Right atrium auricular region (tissue), 2 donors: Measurements from ENCODE around the gene ZNF534. TPM values are rescaled to one million over a fixed set of nuclear protein-coding genes. Genes with fewer than 3 reads are reported as not detected.
A peak's percentile ranks its signal among the peaks of the same experiment; 100 is the strongest.

Experiments
- DNase-seq: peaks from one replicate; pipeline ENCODE4 v3.0.0-alpha.2; 2019; ENCODE audit warnings: low spot score
- H3K27ac ChIP-seq, 2 donors: fragments of 200-600 bp; sonication (generic); 1 replicate in 1 of 2; 2 replicates in 1 of 2; pipeline ENCODE4 v1.5.1; 2016 to 2019
- H3K27me3 ChIP-seq, 2 donors: fragments of 200-600 bp; sonication (generic); one replicate each; pipeline versions ENCODE4 v1.5.1 to v1.6.0; 2017 to 2019
- H3K36me3 ChIP-seq: fragments of 200-600 bp; sonication (generic); one replicate; pipeline ENCODE4 v1.5.1; 2016
- H3K4me1 ChIP-seq, 2 donors: fragments of 200-600 bp; sonication (generic); one replicate each; pipeline versions ENCODE4 v1.5.1 to v1.6.0; 2017 to 2019
- H3K4me3 ChIP-seq, 2 donors: fragments of 200-600 bp; sonication (generic); 1 replicate in 1 of 2; 2 replicates in 1 of 2; pipeline ENCODE4 v1.5.1; 2017 to 2019; ENCODE audit warnings: mild to moderate bottlenecking in 1 of 2, moderate library complexity in 1 of 2
- H3K9me3 ChIP-seq, 2 donors: fragments of 200-600 bp; sonication (generic); one replicate each; pipeline ENCODE4 v1.5.1; 2019
- CTCF ChIP-seq, 2 donors: fragments of 200-600 bp; sonication (generic); IDR thresholded peaks; one replicate each; pipeline ENCODE4 v1.5.1; 2019; ENCODE audit warnings: antibody characterized with exemption in 2 of 2
- total RNA-seq, 2 donors: library from RNA; depleted of rRNA; stranded (reverse); fragments of >200 nt; gene quantifications; one replicate each; pipeline ENCODE4 v1.1.0, GENCODE V29; 2016

ZNF534 gene
- total RNA-seq, 2 donors from 2014 or later: 0.16 TPM; not detected in 1

- no peak for DNase-seq
- no peak for TF ChIP-seq CTCF (IDR thresholded peaks at IDR 0.05)
- Histone ChIP-seq H3K9me3 (peaks cover 37 to 100% of the 10 kb centered on the region in 2 donors), H3K4me1 (no peaks in the 10 kb centered on the region), H3K36me3 (peaks cover 34% of the 10 kb centered on the region), H3K4me3 (no peak overlapping the region), H3K27me3 (no peaks in the 10 kb centered on the region), H3K27ac (no peak overlapping the region)
Measured at GRCh38 chr19:52415711-52416110, 13.2 kb upstream of the ZNF534 start.

DNA sequence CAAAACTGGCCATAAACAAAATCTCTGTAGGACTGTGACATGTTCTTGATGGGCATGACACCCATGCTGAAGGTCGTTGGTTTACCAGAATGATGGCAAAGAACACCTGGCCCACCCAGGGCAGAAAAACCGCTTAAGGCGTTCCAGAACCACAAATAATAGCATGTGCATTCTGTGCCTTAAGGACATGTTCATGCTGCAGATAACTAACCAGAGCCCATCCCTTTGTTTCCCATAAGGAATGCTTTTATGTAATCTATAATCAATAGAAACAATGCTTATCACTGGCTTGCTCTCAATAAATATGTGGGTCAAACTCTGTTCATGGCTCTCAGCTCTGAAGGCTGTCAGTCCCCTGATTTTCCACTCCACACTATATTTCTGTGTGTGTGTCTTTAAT is 13.2 kb downstream of the ZNF534 start:
- peaks cover 4 to 61% of the 10 kb centered on the region in 2 donors for H3K9me3 ChIP-seq
- no peaks in the 10 kb centered on the region for H3K4me1 ChIP-seq
- no peak overlapping the region for H3K4me3 ChIP-seq
- H3K27ac ChIP-seq: no peak overlapping the region
- no peaks in the 10 kb centered on the region for H3K27me3 ChIP-seq
- peaks cover 5% of the 10 kb centered on the region for H3K36me3 ChIP-seq
- no peak for TF ChIP-seq CTCF (IDR thresholded peaks at IDR 0.05)
- no peak for DNase-seq

DNA sequence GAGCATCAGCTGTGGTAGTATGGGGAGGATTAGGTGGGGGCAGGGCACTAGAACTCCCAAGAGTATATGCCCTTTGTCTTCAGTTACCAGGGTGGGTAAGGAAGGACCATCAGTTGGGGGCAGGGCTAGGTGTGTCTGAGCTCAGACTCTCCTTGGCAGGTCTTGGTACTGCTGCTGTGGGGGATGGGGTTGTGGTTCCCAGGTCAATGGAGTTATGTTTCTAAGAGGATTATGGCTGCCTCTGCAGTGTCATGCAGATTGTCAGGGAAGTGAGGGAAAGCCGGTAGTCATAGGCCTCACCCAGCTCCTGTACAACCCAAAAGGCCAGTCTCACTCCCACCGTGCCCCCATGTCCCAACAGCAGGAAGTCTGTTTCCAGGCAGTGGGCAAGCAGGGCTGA is 15.6 kb downstream of the ZNF534 start:
- Histone ChIP-seq H3K27me3 (no peaks in the 10 kb centered on the region), H3K36me3 (no peaks in the 10 kb centered on the region), H3K4me1 (no peaks in the 10 kb centered on the region), H3K27ac (no peak overlapping the region), H3K4me3 (no peak overlapping the region), H3K9me3 (peaks cover 0 to 52% of the 10 kb centered on the region in 2 donors)
- no peak for TF ChIP-seq CTCF (IDR thresholded peaks at IDR 0.05)
- DNase-seq: no peak

GRCh38 chr19:52451241-52451640 is 22.3 kb downstream of the ZNF534 start:
- no peak overlapping the region for H3K27ac ChIP-seq
- H3K4me3 ChIP-seq: no peak overlapping the region
- peaks cover 0 to 7% of the 10 kb centered on the region in 2 donors for H3K4me1 ChIP-seq
- no peak for TF ChIP-seq CTCF (IDR thresholded peaks at IDR 0.05)
- peaks cover 0 to 74% of the 10 kb centered on the region in 2 donors for H3K9me3 ChIP-seq
- peaks cover 3% of the 10 kb centered on the region for H3K36me3 ChIP-seq
- no peaks in the 10 kb centered on the region for H3K27me3 ChIP-seq
- no peak for DNase-seq

DNA sequence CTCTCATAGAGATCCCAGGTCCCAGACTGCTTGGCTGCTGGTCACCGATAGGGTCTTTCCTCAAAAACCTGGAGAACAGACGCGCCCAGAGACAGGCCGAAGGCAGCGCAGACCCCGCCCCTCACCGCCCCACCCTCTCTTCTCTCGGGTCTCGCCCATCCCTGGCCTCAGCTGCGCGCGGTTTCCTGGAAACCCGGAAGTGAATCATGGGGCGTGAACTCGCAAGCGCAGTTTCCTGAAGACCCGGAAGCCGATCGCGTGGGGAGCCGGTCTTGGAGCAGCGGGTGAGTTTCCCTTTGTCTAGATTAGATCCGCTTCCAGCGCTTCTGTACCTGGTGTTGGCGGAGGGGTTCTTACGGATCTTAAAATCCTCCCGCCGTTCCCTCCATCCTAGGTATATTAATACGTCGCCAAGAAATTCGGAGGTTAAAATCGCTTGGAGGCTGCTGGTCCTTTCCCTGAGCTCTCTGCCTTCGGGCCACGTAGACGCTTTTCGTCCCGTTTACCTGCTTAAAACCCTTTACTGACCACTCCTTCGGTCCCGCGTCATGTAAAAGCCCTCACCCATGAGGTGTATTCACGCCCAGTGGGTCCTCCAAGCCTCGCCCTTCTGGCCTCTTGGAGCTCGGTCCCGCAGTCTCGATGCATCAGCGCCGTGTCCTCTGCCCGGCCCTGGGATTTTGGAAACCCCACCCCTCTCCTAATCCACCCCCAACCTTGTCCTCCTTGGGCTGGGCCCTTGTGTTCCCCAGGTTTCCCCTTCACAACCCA is 24.6 kb downstream of the ZNF534 start, which contains the start of gene ZNF578:
ZNF578 (plus strand) TSS at position 230 of the 771 bp plus-strand sequence. CDS start 48,293 bp downstream, outside the sequence.
- no peak for TF ChIP-seq CTCF (IDR thresholded peaks at IDR 0.05)
- H3K4me1 ChIP-seq: peaks cover 0 to 7% of the 10 kb centered on the region in 2 donors
- H3K4me3 ChIP-seq: peak within 1 kb of the TSS; percentile 69 to 74
- H3K27ac ChIP-seq: peak within 1 kb of the TSS in 1 of 2 donors; percentile 5
- peak; percentile 79 for DNase-seq
- peaks cover 0 to 90% of the 10 kb centered on the region in 2 donors for H3K9me3 ChIP-seq
- H3K36me3 ChIP-seq: peaks cover 23% of the 10 kb centered on the region
- H3K27me3 ChIP-seq: no peaks in the 10 kb centered on the region
